Stimulated activated CD8-positive, alpha-beta memory T cell treated with anti-CD3 and anti-CD28 coated beads, Interleukin-4, amount 100 ng/mL, for 1 hour (primary cell): ENCODE measurements around the gene CCT8.
A peak's percentile ranks its signal among the peaks of the same experiment; 100 is the strongest.

ENCODE experiments used
- DNase-seq, 2 donors: peaks; one replicate each; pipeline ENCODE4 v3.0.0-alpha.2; 2020; ENCODE audit warnings: low read depth in 2 of 2, low spot score in 1 of 2

Gene CCT8

DNA sequence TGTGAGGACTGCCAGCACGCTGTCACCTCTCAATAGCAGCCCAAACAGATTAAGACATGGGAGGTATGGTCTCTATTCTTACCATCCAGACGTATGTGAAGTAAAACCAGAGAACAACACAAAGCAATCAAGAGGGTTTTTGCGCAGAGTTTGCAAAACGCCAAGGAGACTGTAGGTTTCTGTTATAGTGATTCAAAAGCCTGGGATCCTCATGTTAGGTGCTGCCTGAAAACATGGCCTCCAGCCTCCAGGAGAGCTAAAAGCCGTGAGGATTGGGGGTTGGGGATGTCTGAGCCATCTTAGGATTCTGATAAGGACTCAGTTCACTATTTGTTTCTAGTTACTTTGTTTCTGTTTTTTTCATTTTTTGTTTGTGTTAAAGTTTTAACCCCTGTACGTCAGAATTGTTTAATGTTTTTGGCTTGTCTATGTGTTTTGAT, 4.2 kb upstream of the CCT8 start:
- DNase-seq = no peak

DNA sequence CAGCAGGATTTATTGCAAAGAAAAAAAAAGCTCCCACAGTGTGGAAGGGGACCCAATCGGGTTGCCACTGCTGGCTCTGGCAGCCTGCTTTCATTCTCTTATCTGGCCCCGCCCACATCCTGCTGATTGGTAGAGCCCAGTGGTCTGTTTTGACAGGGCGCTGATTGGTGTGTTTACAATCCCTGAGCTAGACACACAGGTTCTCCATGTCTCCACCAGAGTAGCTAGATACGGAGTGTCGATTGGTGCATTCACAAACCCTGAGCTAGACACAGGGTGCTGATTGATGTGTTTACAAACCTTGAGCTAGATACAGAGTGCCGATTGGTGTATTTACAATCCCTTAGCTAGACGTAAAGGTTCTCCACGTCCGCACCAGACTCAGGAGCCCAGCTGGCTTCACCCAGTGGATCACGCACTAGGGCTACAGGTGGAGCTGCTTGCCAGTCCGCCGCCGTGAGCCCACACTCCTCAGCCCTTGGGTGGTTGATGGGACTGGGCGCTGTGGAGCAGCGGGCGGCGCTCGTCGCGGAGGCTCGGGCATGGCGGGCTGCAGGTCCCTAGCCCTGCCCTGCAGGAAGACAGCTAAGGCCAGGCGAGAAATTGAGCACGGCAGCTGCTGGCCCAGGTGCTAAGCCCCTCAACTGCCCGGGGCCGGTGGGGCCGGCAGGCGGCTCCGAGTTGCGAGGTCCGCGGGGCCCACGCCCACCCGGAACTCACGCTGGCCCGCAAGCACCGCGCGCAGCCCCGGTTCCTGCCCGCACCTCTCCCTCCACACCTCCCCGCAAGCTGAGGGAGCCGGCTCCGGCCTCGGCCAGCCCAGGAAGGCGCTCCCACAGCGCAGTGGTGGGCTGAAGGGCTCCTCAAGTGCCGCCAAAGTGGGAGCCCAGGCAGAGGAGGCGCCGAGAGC, 3.5 kb upstream of the CCT8 start:
- DNase-seq = peak in 1 of 2 donors; percentile 37

DNA sequence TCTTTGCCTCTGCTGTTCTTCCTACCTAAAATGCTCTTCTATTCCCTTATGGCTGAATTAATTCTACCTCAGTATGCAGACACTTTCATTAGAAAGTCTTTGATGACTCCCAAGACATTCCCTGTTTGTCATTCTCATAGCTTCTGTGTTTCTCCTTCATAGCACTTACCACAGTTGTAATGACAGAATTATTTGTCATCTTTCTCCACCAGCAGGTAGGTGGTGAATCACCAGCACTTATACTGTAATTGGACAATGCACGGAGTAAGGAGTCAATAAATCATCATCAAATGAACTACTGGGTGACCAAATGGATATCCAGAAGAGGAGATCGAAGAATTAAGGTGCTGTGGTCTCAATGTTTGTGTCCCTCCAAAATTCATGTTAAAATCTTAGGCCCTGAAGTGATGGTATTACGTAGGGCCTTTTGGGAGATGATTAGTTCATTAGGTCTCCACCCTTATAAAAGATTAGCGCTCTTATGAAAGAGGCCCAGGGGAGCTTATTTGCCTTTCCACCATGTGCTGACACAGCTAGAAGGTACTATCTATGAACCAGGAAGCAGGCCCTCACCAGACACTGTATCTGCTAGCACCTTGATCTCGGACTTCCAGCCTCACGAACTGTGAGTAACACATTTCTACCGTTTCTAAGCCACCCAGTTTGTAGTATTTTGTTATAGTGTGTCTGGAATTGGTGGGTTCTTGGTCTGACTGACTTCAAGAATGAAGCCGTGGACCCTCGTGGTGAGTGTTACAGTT, 2.4 kb upstream of the CCT8 start:
- no peak for DNase-seq

DNA sequence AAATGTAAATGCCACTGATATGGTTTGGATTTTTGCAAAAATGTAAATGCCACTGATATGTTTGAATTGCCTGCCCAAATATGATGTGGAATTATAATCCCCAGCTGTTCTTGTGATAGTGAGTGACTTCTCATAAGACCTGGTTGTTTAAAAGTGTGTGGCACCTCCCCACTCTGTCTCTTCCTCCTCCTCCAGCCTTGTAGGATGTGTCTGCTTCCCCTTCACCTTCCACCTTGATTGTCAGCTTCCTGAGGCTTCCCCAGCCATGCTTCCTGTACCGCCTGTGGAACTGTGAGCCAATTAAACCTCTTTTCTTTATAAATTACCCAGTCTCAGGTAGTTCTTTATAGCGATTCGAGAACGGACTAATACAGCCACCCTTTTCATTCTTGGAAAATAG, 1.3 kb upstream of the CCT8 start:
- DNase-seq = no peak

DNA sequence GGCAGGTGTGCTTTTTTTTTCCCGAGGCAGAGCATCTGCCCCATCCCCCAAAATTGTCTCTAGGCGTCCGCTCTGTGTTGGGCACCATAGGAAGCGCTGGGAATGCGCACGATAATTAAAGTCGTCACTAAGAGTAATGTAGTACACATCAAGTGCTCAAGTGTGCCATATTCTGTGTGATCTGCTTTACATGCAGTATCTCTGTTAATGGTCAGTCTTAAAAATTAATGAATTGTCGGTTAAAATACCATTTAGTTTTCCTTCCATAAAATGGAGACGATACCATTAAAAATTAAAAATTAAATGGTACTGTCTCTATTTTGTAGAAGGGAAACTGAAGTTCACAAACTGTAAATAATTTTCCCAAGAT, 544 bp upstream of the CCT8 start:
- no peak for DNase-seq

DNA sequence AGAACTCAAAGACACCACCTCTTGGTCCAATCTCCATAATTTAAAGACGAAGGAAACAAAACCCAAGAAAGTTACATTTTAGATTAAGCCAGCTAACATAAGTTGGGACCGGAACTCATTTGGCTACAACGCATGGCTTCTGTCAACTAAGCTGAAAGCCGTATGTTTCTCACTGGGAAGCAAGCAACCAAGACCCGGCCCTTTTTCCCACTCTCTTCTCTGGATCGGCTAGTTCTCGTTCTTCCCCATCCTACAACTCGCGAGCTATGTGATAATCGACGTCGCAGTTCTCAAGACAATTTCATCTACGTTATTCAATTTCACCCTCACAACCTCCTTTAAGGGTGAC, 601 bp downstream of the CCT8 start:
- DNase-seq = no peak

DNA sequence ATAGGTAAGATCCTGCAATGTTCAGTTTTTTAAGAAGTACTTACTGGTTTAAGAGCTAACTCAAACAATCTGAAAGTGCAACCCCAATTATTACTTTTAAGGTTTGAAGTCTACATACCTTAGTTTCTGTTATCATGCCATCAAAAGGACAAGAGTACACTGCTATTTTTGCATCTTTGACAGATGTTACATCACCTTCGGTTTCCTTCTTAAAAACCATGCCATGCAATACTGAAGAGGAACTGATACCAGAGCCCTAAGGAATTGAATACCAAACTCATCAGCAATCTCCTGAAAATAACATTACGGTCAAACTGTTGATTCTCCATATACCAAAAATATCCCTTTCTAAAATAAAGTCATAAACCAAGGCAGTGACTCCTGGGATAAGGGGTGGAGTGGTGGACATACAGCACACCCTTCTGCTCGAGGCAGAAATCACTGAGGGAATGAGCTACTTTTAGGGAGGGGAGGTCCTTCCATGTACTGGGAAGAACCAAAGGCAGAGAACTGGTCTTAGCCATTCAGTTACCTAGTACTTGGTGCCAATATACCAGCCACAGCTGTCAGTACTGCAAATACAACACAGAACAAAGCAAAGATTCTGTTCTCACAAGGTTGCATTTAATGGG, 8.5 kb downstream of the CCT8 start:
- no peak for DNase-seq

DNA sequence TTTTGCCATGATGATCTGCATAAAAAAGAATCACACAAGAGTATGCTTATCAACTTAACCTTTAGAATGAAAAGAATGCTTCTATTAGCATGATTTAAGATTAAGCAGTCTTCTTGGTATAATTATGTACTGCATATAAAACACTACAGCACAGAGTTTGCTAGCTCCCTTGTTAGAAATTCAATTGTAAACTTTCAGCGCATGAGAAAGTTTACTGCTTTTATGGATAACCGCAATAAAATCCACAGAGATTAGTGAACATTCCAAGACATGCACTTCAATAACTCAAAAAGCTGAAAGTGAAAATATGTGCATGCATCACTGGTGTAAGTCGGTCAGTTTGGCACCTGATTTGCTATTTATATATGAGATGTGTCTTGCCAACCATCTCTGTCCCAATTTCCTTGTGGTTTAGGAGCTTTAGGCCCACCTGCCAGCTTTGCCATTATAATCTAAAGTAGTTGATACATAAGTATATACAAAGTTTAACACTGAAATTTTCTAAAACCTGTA, 16.9 kb downstream of the CCT8 start:
- DNase-seq = no peak

DNA sequence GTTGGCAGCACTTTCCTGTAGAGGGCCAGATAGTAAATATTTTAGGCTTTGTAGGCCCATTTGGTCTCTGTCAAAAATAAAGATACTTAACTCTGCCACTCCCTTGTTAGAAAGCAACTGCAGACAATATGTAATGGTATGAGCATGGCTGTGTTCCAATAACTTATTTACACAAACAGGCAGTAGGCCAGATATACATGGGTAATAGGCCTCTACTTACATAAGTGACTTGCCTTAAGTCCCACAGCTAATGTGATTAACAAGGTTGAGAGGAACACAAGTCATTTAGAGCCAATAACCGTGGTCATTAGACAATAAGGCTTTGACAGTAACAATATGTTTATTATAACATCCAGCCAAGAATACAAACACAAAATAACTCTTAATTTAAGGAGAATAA, 17.4 kb downstream of the CCT8 start:
- no peak for DNase-seq

DNA sequence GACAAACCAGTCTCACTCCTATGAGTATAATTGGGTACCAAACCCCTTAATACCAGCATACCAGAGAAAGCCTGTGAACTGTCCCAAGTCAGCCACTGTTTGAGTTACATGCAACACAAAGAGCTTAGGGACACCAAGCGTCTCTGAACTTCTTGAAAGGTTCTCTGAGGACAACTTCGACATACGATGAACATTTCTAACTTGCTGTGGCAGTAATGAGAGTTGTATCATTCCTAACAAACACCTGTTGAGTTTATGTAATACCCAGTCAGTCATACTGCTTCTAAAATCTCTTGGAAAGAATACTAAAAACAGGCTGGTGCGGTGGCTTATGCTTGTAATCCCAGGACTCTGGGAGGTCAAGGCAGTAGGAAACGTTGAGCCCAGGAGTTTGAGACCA, 18.4 kb downstream of the CCT8 start:
- DNase-seq = no peak

DNA sequence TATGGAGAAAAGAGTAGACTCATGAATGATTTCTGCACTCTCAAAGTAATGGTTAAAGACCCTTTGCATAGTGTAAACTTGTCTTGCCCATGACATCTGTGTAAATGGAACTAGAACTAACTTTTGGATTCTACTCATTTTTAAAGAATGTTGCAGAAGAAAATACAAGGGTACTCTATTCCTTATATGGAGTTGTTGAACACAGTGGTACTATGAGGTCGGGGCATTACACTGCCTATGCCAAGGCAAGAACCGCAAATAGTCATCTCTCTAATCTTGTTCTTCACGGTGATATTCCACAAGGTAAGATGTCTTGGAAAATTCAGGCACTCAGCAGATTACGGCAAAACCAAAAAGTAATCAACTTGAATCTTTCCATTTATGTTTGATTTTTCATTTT, 19.8 kb downstream of the CCT8 start:
- no peak for DNase-seq

DNA sequence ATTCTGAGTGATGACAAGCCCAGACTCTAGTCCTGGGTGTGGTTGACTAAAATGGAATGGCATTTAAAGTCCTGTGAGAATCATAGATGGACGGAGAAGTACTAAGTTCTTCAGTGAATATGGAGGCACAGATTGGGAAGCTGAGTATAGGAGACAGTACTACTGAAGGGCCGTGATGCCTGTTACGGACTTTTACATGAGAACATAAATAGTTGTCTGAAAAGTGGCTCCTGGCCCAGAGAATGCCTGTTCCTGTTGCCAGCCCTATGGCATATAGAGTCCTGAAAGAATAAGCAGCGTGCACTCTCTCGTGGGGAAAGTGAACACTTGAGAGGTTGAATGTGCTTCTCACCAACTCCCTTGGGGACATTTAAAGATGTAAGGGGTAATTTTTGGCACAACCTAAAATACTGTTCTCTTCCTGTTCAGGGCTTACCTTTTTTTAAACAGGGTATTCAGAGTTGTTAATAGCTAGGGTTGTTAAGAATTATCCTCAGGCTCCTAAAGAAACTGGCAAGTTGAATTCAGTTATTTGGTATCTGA, 20.4 kb downstream of the CCT8 start:
- no peak for DNase-seq

DNA sequence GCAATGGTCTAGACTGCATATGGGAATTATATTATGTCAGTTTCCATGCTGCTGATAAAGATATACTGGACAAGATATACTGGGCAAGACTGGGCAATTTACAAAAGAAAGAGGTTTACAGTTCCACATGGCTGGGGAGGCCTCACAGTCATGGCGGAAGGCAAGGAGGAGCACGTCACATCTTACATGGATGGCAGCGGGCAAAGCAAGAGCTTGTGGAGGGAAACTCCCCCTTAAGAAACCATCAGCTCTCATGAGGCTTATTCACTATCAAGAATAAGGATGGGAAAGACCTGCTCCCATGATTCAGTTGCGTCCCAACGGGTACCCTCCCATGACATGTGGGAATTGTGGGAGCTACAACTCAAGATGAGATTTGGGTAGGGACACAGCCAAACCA, 21.2 kb downstream of the CCT8 start:
- DNase-seq = no peak

DNA sequence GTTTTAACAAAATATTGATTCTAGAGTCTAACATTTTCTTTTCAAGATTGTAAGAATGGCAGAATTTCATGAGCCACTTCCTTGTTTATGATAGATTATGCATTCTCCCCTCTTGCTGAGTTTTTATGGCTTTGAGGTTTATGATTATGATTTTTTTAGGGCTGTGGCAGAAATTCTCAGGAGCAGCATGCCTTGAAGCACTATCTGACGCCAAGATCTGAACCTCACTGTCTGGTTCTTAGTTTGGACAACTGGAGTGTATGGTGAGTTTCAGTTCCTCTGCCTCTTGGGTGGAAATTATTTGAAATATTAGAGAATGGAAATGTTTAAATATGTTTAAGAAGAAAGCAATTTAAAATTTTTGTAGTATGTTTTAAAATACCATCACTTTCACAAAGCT, 38.8 kb downstream of the CCT8 start:
- DNase-seq = no peak

DNA sequence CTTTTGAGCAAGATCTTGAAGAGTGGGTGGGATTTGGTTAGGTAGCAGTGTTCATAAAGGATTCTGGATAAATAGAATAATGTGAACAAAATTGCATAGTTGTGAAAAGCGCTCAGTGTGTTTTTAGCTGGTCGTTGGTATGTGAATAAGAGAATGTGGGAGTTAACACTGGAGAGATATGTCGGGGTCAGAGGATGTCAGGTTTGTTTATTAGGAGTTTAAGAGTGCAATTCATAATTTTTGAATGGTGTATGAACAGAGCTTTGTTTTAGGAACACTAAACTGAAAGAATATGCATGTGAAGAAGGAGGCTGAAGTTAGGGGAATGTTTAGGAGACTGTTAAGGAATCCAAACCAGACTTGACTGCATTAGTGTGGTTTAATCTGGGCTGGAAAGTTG, 39.6 kb downstream of the CCT8 start:
- DNase-seq = no peak

DNA sequence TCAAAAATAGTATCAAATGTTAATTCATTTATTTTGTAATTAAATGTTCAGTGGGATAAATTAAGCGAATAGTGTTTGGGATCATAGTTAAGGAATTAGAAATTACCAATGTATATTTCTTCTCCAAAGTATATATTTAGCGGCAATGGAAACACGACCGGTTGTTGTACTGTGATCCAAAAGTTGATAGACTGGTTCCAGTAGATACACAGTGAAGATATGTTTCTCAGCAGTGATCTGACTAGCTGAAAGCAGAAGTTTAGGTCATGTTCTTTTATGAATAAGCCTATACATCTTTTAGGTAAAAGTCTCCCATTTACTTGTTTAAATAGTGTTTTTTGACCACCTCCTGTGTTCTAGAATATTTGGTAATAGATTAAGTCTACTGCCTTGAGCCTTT, 40.1 kb downstream of the CCT8 start:
- DNase-seq = no peak

DNA sequence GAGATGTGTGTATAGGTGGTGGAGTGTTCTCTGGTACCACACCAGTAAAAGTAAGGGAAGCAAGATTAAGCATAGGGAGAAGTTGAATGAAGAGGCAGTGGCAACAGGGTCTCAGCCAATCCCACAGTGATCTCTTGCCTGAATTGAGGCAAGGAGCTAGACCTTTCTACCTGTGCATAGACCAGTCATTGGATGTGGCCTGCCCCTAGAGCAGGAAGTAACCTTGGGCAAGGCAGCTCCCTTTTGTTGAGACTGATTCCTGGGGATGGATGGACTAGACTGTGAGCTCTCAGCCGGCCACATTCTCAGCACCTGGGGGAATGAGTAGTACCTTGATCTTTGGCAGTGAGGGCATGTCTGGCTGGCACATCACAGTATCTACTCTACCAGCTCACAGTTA, 42.5 kb downstream of the CCT8 start:
- no peak for DNase-seq

DNA sequence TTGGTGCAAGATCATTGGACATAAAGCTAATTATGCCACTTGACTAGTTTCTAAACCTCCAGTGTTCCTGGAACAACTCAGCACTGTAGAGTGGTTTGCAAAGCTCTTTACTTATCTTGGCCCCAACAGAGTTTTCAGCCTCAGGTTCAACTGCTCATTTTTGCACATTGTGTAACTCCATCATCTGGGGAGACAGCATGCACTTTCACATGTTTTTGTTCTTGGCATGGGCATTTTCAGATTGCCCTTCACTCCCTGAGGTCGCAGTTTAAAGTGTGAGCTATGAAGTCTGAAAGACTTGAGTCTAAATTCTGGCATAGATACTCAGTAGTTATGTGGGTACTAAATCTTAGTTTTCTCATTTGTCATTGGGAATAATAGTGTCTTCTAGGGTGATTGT, 43.9 kb downstream of the CCT8 start:
- no peak for DNase-seq

DNA sequence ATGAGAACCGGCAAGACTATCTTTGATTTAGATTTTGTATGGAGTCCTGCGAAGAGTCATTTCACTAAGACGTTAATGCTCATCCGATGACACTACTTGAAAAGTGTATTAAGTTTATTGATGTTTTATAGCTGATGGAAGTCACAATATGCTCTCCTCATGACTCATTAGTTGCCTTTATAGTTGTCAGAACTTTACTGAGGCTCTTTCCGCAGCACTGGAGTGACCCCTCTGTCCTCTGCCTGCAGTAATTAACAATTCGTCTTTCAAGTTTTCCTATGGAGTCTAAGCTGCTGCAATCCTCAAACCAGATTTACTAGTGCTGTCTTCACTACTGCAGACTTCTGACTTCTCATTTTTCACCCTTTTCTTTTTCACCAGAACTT, 48.1 kb downstream of the CCT8 start:
- DNase-seq = no peak

DNA sequence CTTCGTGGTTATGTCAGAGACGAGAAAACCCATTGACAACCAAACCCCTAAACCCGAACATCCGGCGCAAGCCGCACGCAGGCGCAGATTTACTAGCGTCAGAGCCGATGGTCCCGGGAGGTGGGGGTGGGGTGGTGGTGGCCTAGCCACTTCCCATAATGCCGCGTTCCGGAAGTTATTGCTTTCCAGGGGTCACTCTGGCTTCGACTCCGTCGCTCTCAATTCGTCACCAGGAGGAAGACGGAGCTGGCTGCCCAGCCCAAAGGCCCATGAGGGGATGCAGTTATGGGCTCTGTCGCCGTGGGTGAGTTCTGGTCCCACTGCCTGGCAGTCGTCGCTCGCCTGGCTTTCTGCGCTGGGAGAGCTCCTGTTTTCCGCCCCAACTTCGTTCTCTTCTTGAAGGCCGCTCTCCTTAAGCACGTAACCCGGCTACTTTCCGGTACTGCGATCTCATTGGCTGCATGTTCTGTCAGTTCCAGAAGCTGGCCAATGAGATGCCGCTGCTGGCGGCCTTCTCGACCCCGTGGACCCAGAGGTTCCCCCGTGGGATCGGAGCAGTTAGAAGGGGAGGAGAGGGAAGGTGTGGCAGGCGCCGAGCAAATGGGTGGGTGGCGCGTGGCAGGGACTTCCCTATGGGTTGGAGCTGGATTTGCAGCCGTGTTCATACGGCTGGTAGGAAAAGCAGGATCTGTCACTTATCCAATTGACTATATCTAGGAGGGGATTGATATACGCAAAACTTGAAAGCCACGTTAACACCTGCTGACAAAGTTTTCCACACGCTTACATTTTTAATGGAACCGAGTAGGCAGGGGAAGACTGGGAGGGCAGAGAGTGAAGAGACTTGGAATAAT, 48.7 kb downstream of the CCT8 start, which contains the start of gene USP16:
USP16 (plus strand) TSS at position 195 of the 854 bp plus-strand sequence. CDS start 3,246 bp downstream, outside the sequence.
- peak; percentile 81 to 91 for DNase-seq

DNA sequence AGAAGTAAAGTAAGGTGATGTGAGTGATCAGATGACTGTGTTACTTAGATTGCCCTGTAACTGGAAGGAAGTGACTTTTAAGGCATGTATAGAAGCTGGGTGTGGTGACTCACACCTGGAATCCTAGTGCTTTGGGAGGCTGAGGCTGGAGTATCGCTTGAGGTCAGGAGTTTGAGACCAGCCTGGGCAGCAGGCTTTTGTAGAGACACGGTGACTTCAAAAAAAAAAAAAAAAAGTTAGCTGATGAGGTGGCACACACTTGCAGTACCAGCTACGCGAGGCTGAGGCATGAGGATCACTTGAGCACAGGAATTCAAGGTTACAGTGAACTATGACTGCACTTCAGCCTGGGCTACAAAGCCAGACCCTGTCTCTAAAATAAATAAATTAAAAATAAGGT, 51.3 kb downstream of the CCT8 start:
- DNase-seq = no peak
